Hepatocyte (in vitro differentiated cells): ENCODE measurements around the gene LCN9. TPM values are rescaled to one million over a fixed set of nuclear protein-coding genes. Genes with fewer than 3 reads are reported as not detected.

ENCODE experiments used
- DNase-seq: peaks from one replicate; pipeline ENCODE4 v3.0.0-alpha.2; 2016; ENCODE audit warnings: low spot score
- H2AFZ ChIP-seq: fragments of 200-600 bp; sonication (generic); 2 replicates; pipeline ENCODE4 v1.6.0; 2016; ENCODE audit warnings: antibody characterized with exemption, mild to moderate bottlenecking
- H3K27ac ChIP-seq: fragments of 200-600 bp; sonication (generic); 2 replicates; pipeline ENCODE4 v1.5.1; 2016; ENCODE audit warnings: mild to moderate bottlenecking
- H3K27me3 ChIP-seq: fragments of 200-600 bp; sonication (generic); 2 replicates; pipeline ENCODE4 v1.6.1; 2016
- H3K36me3 ChIP-seq: fragments of 200-600 bp; sonication (generic); replicated peaks from 2 replicates; pipeline ENCODE4 v1.5.1; 2016; ENCODE audit warnings: low read depth; ENCODE audit not compliant: insufficient read depth
- H3K4me1 ChIP-seq: fragments of 200-600 bp; sonication (generic); 2 replicates; pipeline ENCODE4 v1.5.1; 2016; ENCODE audit warnings: mild to moderate bottlenecking, moderate library complexity; ENCODE audit not compliant: insufficient read depth
- H3K4me2 ChIP-seq: fragments of 200-600 bp; sonication (generic); 2 replicates; pipeline ENCODE4 v1.6.0; 2016
- H3K4me3 ChIP-seq: fragments of 200-600 bp; sonication (generic); 2 replicates; pipeline ENCODE4 v1.5.1; 2016; ENCODE audit warnings: mild to moderate bottlenecking
- H3K79me2 ChIP-seq: fragments of 200-600 bp; sonication (generic); 2 replicates; pipeline ENCODE4 v1.6.0; 2017; ENCODE audit warnings: mild to moderate bottlenecking
- H3K9me2 ChIP-seq: fragments of 200-600 bp; sonication (generic); replicated peaks from 2 replicates; pipeline ENCODE4 v1.6.0; 2017; ENCODE audit warnings: mild to moderate bottlenecking; ENCODE audit not compliant: insufficient read depth
- H3K9me3 ChIP-seq: fragments of 200-600 bp; sonication (generic); 2 replicates; pipeline ENCODE4 v1.5.1; 2016; ENCODE audit warnings: low read depth, mild to moderate bottlenecking
- H4K20me1 ChIP-seq: fragments of 200-600 bp; sonication (generic); 2 replicates; pipeline ENCODE4 v1.6.0; 2016; ENCODE audit warnings: mild to moderate bottlenecking; ENCODE audit not compliant: insufficient read depth, poor library complexity, severe bottlenecking
- CTCF ChIP-seq: fragments of 200-600 bp; sonication (generic); IDR thresholded peaks from 2 replicates; pipeline ENCODE4 v1.5.1; 2016; ENCODE audit warnings: antibody characterized with exemption, mild to moderate bottlenecking; ENCODE audit not compliant: poor library complexity
- EZH2 ChIP-seq: fragments of 200-600 bp; sonication (generic); IDR thresholded peaks from 2 replicates; pipeline ENCODE4 v1.6.1; 2016; ENCODE audit warnings: antibody characterized with exemption, mild to moderate bottlenecking, borderline replicate concordance
- EZH2phosphoT487 ChIP-seq: fragments of 200-600 bp; sonication (generic); IDR thresholded peaks from one replicate; pipeline ENCODE4 v1.6.1; 2018; ENCODE audit warnings: antibody characterized with exemption, mild to moderate bottlenecking, low read depth, moderate library complexity; ENCODE audit not compliant: unreplicated experiment, severe bottlenecking
- WGBS: methylation state at CpG from one replicate; pipeline ENCODE4 v1.1.6; 2016; ENCODE audit warnings: low lambda C conversion rate; ENCODE audit errors: missing lambda C conversion rate; 5-methylcytosine and 5-hydroxymethylcytosine counted together
- polyA plus RNA-seq: library from polyadenylated mRNA; unstranded; fragments of >200 nt; fragmentation: Nextera tagmentation; extraction: Ambion mirVana; gene quantifications from 2 replicates; pipeline ENCODE4 v1.2.1, GENCODE V29; 2016
- total RNA-seq: library from RNA; depleted of rRNA; stranded (reverse); fragments of >200 nt; gene quantifications from 2 replicates; pipeline ENCODE4 v1.2.3, GENCODE V29; 2014

Gene LCN9
- total and polyA plus RNA-seq, 2 experiments from 2014 or later = 2.6 to 13.4 TPM

- Histone ChIP-seq H3K36me3 (no peaks in the 10 kb centered on the region), H2AFZ (no peak overlapping the region), H3K27ac (no peak overlapping the region), H3K4me2 (no peak overlapping the region), H3K9me2 (no peaks in the 10 kb centered on the region), H3K4me1 (no peaks in the 10 kb centered on the region), H3K27me3 (peaks cover 19% of the 10 kb centered on the region), H3K4me3 (no peak overlapping the region), H3K9me3 (no peaks in the 10 kb centered on the region), H3K79me2 (no peaks in the 10 kb centered on the region), H4K20me1 (no peaks in the 10 kb centered on the region)
- no peak for DNase-seq
- TF ChIP-seq CTCF (no peak), EZH2phosphoT487 (no peak), EZH2 (no peak)
- 63% methylated on average over 22 of the region's 23 CpGs for WGBS
Measured at GRCh38 chr9:135707252-135708138, 44.4 kb downstream of the LCN9 start.

GRCh38 chr9:135708164-135708563, 45.1 kb downstream of the LCN9 start:
- no peaks in the 10 kb centered on the region for H3K4me1 ChIP-seq
- H2AFZ ChIP-seq = no peak overlapping the region
- DNase-seq = no peak
- H3K4me3 ChIP-seq = no peak overlapping the region
- TF ChIP-seq EZH2phosphoT487 = no peak
- no peak for TF ChIP-seq CTCF
- TF ChIP-seq EZH2 = no peak
- no peaks in the 10 kb centered on the region for H3K9me2 ChIP-seq
- H3K79me2 ChIP-seq = no peaks in the 10 kb centered on the region
- no peak overlapping the region for H3K4me2 ChIP-seq
- no peaks in the 10 kb centered on the region for H3K9me3 ChIP-seq
- WGBS = 95% methylated on average over 4 of the region's 4 CpGs
- H4K20me1 ChIP-seq = no peaks in the 10 kb centered on the region
- peaks cover 22% of the 10 kb centered on the region for H3K27me3 ChIP-seq
- no peaks in the 10 kb centered on the region for H3K36me3 ChIP-seq
- no peak overlapping the region for H3K27ac ChIP-seq

GRCh38 chr9:135711391-135711790, 48.3 kb downstream of the LCN9 start:
- no peaks in the 10 kb centered on the region for H3K79me2 ChIP-seq
- H3K27ac ChIP-seq = no peak overlapping the region
- H2AFZ ChIP-seq = no peak overlapping the region
- H3K4me3 ChIP-seq = no peak overlapping the region
- H3K27me3 ChIP-seq = peaks cover 44% of the 10 kb centered on the region
- H3K9me2 ChIP-seq = no peaks in the 10 kb centered on the region
- no peak for TF ChIP-seq CTCF
- no peak for TF ChIP-seq EZH2
- TF ChIP-seq EZH2phosphoT487 = no peak
- H3K4me1 ChIP-seq = no peaks in the 10 kb centered on the region
- H4K20me1 ChIP-seq = no peaks in the 10 kb centered on the region
- no peak for DNase-seq
- WGBS = 89% methylated on average over 12 of the region's 12 CpGs
- H3K36me3 ChIP-seq = no peaks in the 10 kb centered on the region
- no peaks in the 10 kb centered on the region for H3K9me3 ChIP-seq
- no peak overlapping the region for H3K4me2 ChIP-seq
